Progenitor cell of endocrine pancreas (in vitro differentiated cells): ENCODE results near the gene AQP1. TPM values are rescaled to one million over a fixed set of nuclear protein-coding genes. Genes with fewer than 3 reads are reported as not detected.

Experiments
- DNase-seq: peaks from one replicate; pipeline ENCODE4 v3.0.0; 2021; ENCODE audit warnings: low spot score; ENCODE audit not compliant: unreplicated experiment
- H3K27ac Mint-ChIP-seq: 2 replicates; pipeline ENCODE4 v1.8.0; 2021; ENCODE audit warnings: mild to moderate bottlenecking, moderate library complexity, mixed read lengths
- H3K27me3 Mint-ChIP-seq: 2 replicates; pipeline ENCODE4 v1.8.0; 2021; ENCODE audit warnings: mixed read lengths
- H3K36me3 Mint-ChIP-seq: 2 replicates; pipeline ENCODE4 v1.8.0; 2022; ENCODE audit warnings: mixed read lengths; ENCODE audit not compliant: insufficient read depth
- H3K4me1 Mint-ChIP-seq: 2 replicates; pipeline ENCODE4 v1.8.0; 2021; ENCODE audit warnings: low read depth, mixed read lengths
- H3K4me3 Mint-ChIP-seq: 2 replicates; pipeline ENCODE4 v1.8.0; 2021; ENCODE audit warnings: low read depth, mild to moderate bottlenecking, moderate library complexity, mixed read lengths
- H3K9me3 Mint-ChIP-seq: 2 replicates; pipeline ENCODE4 v1.8.0; 2021; ENCODE audit warnings: low read depth, mixed read lengths
- total RNA-seq: library from RNA; stranded (reverse); gene quantifications from 2 replicates; pipeline ENCODE4 v1.2.1, GENCODE V29; 2021
- TF ChIP-seq, protein P1 (sequence below): fragments of 200-600 bp; sonication (generic); IDR thresholded peaks from one replicate; pipeline ENCODE4 v1.5.0; 2021; ENCODE audit warnings: antibody characterized with exemption, mild to moderate bottlenecking; ENCODE audit not compliant: unreplicated experiment

Gene AQP1
- total RNA-seq, 1 donor from 2014 or later = 1.3 TPM

DNA sequence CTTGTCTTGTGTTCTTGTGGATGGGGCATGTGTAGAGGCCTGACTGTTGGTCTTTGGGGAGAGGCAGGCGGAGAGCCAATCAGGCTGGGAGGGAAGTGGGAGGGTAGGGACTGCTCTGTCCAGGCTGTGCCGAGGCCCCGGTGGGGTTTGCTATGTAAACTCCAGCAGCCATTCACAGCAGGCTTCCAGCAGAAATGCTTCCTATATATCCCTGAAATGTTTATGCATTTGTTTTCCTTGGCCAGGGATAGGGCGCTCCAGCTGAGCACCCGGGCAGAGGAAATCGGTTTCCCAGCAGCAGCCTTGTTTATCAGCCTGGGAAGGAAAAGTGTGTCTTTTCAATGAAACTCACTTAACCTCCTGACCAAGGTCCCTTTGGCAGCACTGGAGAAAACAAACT is 18.3 kb upstream of the AQP1 start:
- H3K4me3 Mint-ChIP-seq = no peak overlapping the region
- no peaks in the 10 kb centered on the region for H3K9me3 Mint-ChIP-seq
- peaks cover 3% of the 10 kb centered on the region for H3K36me3 Mint-ChIP-seq
- H3K27ac Mint-ChIP-seq = peak overlapping the region; percentile 74
- TF ChIP-seq, protein P1, sequence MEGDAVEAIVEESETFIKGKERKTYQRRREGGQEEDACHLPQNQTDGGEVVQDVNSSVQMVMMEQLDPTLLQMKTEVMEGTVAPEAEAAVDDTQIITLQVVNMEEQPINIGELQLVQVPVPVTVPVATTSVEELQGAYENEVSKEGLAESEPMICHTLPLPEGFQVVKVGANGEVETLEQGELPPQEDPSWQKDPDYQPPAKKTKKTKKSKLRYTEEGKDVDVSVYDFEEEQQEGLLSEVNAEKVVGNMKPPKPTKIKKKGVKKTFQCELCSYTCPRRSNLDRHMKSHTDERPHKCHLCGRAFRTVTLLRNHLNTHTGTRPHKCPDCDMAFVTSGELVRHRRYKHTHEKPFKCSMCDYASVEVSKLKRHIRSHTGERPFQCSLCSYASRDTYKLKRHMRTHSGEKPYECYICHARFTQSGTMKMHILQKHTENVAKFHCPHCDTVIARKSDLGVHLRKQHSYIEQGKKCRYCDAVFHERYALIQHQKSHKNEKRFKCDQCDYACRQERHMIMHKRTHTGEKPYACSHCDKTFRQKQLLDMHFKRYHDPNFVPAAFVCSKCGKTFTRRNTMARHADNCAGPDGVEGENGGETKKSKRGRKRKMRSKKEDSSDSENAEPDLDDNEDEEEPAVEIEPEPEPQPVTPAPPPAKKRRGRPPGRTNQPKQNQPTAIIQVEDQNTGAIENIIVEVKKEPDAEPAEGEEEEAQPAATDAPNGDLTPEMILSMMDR = no peak
- DNase-seq = no peak
- peaks cover 41% of the 10 kb centered on the region for H3K4me1 Mint-ChIP-seq
- peaks cover 12% of the 10 kb centered on the region for H3K27me3 Mint-ChIP-seq

DNA sequence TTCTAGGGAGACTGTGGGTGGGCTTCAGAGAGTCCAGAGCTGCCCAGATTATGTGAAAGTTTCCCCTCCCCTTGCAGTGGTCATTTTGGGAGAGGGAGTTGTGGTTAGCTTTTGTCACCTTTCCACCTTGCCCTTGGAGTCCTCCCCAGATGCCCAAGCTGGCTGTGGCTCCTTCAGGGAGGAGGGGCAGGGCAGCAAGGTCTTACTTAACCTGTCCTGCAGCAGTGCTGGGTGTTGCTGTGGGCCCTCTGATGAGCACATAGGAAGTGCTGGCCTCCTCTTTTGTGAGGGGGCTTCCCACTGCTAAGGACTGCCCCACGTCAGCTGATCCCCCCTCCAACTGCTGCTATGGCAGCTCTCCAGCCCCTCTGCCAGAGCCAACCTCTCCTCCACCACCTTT is 17.6 kb upstream of the AQP1 start:
- no peak for DNase-seq
- peaks cover 41% of the 10 kb centered on the region for H3K4me1 Mint-ChIP-seq
- H3K27me3 Mint-ChIP-seq = peaks cover 12% of the 10 kb centered on the region
- TF ChIP-seq, protein P1 = no peak
- H3K9me3 Mint-ChIP-seq = no peaks in the 10 kb centered on the region
- peaks cover 3% of the 10 kb centered on the region for H3K36me3 Mint-ChIP-seq
- H3K27ac Mint-ChIP-seq = no peak overlapping the region
- no peak overlapping the region for H3K4me3 Mint-ChIP-seq

DNA sequence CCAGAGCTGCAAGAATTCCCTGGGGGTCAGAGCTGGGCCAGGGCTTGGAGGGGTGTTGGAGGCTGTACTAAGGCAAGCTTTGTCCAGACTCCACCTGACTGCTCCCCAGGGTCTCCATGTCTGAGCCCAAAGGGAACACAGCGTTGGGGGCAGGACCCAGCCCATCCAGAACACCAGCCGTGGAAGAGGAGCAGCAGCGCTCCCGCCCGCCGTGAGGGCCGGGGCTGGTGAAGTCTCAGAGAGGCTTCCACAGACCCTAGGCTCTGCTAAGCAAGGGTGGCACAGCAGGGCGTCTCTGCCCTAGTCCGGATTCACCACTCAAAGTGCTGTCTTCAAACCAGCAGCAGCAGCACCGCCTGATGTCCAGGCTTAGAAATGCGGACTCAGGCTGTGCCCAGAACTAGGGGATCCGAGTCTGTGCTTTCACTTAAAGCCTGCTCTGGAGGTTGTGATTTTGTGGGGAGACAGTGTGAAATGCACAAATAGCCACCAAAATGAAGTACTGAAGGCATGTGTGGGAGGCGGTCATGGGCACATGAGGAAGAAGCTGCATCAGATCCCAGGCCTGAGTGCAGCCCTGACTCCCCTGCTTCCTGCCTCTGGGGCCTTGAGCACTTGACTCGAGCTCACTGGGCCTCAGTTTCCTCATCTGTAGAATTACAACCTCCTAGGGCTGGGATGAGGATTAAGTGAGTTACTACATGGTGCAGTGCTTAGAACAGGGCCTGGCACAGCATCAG is 16.6 kb upstream of the AQP1 start:
- H3K4me3 Mint-ChIP-seq = no peak overlapping the region
- peaks cover 3% of the 10 kb centered on the region for H3K36me3 Mint-ChIP-seq
- H3K4me1 Mint-ChIP-seq = peaks cover 41% of the 10 kb centered on the region
- no peaks in the 10 kb centered on the region for H3K9me3 Mint-ChIP-seq
- no peak for DNase-seq
- no peak overlapping the region for H3K27ac Mint-ChIP-seq
- H3K27me3 Mint-ChIP-seq = peaks cover 11% of the 10 kb centered on the region
- TF ChIP-seq, protein P1 = no peak

DNA sequence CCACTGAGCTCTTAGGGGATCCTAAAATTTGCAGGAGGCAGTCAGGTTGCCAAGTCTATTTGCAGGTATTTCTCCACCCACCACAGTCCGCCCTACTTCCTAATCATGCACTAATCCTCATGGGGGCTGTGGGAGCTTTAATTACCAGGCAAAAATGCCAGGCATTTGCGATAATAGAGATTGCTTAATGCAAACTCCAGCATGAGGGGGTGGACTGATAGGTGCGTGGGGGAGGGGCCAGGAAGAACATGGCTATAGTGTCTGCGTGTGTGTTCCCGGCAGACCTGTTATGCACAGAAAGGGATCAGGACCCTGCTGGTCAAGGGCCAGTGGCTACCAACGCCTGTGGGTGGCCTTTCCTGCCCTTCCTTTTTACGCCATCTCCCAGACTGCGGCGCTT is 15.6 kb upstream of the AQP1 start:
- no peaks in the 10 kb centered on the region for H3K9me3 Mint-ChIP-seq
- TF ChIP-seq, protein P1 = no peak
- H3K27ac Mint-ChIP-seq = peak overlapping the region; percentile 18
- DNase-seq = no peak
- H3K4me1 Mint-ChIP-seq = peaks cover 41% of the 10 kb centered on the region
- H3K36me3 Mint-ChIP-seq = peaks cover 3% of the 10 kb centered on the region
- H3K4me3 Mint-ChIP-seq = no peak overlapping the region
- peaks cover 6% of the 10 kb centered on the region for H3K27me3 Mint-ChIP-seq

DNA sequence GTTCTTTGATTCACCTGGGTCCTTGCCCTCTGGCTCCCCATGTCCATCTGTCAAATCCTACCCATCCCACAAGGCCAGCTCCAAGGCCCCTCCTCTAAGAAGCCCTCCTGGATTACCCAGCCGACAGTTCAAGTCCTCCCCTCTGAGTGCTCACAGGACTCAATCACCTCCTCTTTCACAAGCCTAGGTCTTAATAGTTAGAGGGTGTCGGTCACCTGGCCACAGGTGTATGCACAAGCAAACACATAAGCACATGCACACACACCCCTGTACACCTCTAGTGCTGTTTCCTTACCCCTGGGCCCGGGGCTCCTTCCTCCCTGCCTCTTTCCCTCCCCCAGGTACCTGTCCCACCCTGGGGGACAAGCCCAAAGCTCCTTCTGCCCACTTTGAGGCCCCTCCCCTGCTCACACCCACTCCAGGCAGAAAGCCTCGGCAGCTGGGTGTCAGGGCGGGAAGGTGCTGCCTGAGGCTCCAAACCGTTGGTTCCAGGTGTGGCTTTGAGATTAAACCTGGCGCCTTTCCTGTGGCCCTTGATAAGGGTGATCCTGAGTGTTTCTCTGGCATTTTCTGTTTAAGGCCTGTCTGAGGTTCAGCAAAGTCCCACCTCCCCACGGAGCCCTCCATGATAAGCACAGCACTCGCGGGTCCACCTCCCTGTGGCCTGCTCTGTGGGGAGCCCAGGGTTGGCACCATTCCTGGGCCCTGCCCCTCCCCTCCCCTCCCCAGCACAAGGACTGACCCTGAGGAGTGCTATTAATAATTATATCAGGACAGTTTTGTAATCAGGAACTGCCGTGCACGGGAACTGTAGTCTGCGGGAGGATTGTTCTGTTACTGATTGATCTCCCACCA is 14.6 kb upstream of the AQP1 start:
- Mint-ChIP-seq H3K27ac (peak overlapping the region; percentile 84), H3K4me1 (peaks cover 41% of the 10 kb centered on the region)
- TF ChIP-seq, protein P1 = no peak

More for the DNA sequence above, 14.6 kb upstream of the AQP1 start:
- Mint-ChIP-seq H3K9me3 (no peaks in the 10 kb centered on the region), H3K4me3 (peak overlapping the region; percentile 21), H3K27me3 (peaks cover 6% of the 10 kb centered on the region), H3K36me3 (peaks cover 3% of the 10 kb centered on the region)
- no peak for DNase-seq
